Measurements from ENCODE around the gene RC3H2.

- no peak for TF ChIP-seq CTCF (IDR thresholded peaks at IDR 0.05)
- TF ChIP-seq EP300 (IDR thresholded peaks at IDR 0.05) = no peak
Measured at GRCh38 chr9:122857815-122858214, 47.3 kb downstream of the RC3H2 start.
